Measurements from ENCODE around the gene INPP5E.

The INPP5E gene

GRCh38 chr9:136401173-136401922 lies 38.3 kb downstream of the INPP5E start:
- no peak for DNase-seq

GRCh38 chr9:136400038-136400834 lies 39.4 kb downstream of the INPP5E start, which contains the start of gene SNAPC4:
Gene SNAPC4 (minus strand): TSS chr9:136400170. CDS start chr9:136398428, 1,742 bp downstream.
- DNase-seq = peak; percentile 95

- peak; percentile 18 for DNase-seq
These were observed 40.2 kb downstream of the INPP5E start for GRCh38 chr9:136399176-136400037.

GRCh38 chr9:136398286-136398685 lies 41.4 kb downstream of the INPP5E start:
- no peak for DNase-seq

- no peak for DNase-seq
These were observed 42.0 kb downstream of the INPP5E start for GRCh38 chr9:136397643-136398042.

- DNase-seq = no peak
These were observed 43.5 kb downstream of the INPP5E start for GRCh38 chr9:136396219-136396515.

GRCh38 chr9:136395345-136396218 lies 44.1 kb downstream of the INPP5E start:
- no peak for DNase-seq

GRCh38 chr9:136395020-136395340 lies 44.7 kb downstream of the INPP5E start:
- DNase-seq = no peak

GRCh38 chr9:136394312-136395019 lies 45.2 kb downstream of the INPP5E start:
- DNase-seq = no peak

GRCh38 chr9:136393531-136393930 lies 46.1 kb downstream of the INPP5E start:
- DNase-seq = no peak

GRCh38 chr9:136392538-136393449 lies 46.9 kb downstream of the INPP5E start:
- DNase-seq = no peak

GRCh38 chr9:136391737-136392537 lies 47.7 kb downstream of the INPP5E start:
- DNase-seq = no peak

- no peak for DNase-seq
These were observed 50.2 kb downstream of the INPP5E start for GRCh38 chr9:136389396-136389795.

- DNase-seq = no peak
These were observed 52.4 kb downstream of the INPP5E start for GRCh38 chr9:136387217-136387616.

GRCh38 chr9:136386018-136386417 lies 53.6 kb downstream of the INPP5E start:
- DNase-seq = no peak

GRCh38 chr9:136385015-136385414 lies 54.6 kb downstream of the INPP5E start:
- DNase-seq = no peak

- DNase-seq = no peak
These were observed 56.2 kb downstream of the INPP5E start for GRCh38 chr9:136383436-136383835.

- DNase-seq = no peak
These were observed 57.6 kb downstream of the INPP5E start for GRCh38 chr9:136381966-136382513.

- no peak for DNase-seq
These were observed 58.3 kb downstream of the INPP5E start for GRCh38 chr9:136381311-136381710.

Measured in retina (tissue), 1 donor.